Measurements from ENCODE around the gene NXPH3.
A peak's percentile ranks its signal among the peaks of the same experiment; 100 is the strongest.

The NXPH3 gene

GRCh38 chr17:49571764-49572163 is 3.9 kb upstream of the NXPH3 start:
- Histone ChIP-seq H3K27me3 (ENCODE audit: control insufficient read depth, insufficient read depth, low read length) (peaks cover 29% of the 10 kb centered on the region), H3K4me3 (ENCODE audit: low read depth, low read length) (no peak overlapping the region), H3K9ac (ENCODE audit: low read depth, low read length) (no peak overlapping the region), H3K27ac (ENCODE audit: low read depth, low read length) (no peak overlapping the region), H3K36me3 (ENCODE audit: control insufficient read depth, insufficient read depth, low read length) (no peaks in the 10 kb centered on the region), H3K9me3 (ENCODE audit: control insufficient read depth, insufficient read depth, low read length) (no peaks in the 10 kb centered on the region), H3K4me1 (ENCODE audit: control insufficient read depth, insufficient read depth, low read length) (peaks cover 18% of the 10 kb centered on the region)

GRCh38 chr17:49572226-49572625 is 3.4 kb upstream of the NXPH3 start:
- Histone ChIP-seq H3K27ac (ENCODE audit: low read depth, low read length) (no peak overlapping the region), H3K27me3 (ENCODE audit: control insufficient read depth, insufficient read depth, low read length) (peaks cover 33% of the 10 kb centered on the region), H3K9ac (ENCODE audit: low read depth, low read length) (no peak overlapping the region), H3K9me3 (ENCODE audit: control insufficient read depth, insufficient read depth, low read length) (no peaks in the 10 kb centered on the region), H3K4me3 (ENCODE audit: low read depth, low read length) (no peak overlapping the region), H3K36me3 (ENCODE audit: control insufficient read depth, insufficient read depth, low read length) (no peaks in the 10 kb centered on the region), H3K4me1 (ENCODE audit: control insufficient read depth, insufficient read depth, low read length) (peaks cover 22% of the 10 kb centered on the region)

- Histone ChIP-seq H3K36me3 (ENCODE audit: control insufficient read depth, insufficient read depth, low read length) (no peaks in the 10 kb centered on the region), H3K4me3 (ENCODE audit: low read depth, low read length) (no peak overlapping the region), H3K9me3 (ENCODE audit: control insufficient read depth, insufficient read depth, low read length) (no peaks in the 10 kb centered on the region), H3K27me3 (ENCODE audit: control insufficient read depth, insufficient read depth, low read length) (peaks cover 40% of the 10 kb centered on the region), H3K4me1 (ENCODE audit: control insufficient read depth, insufficient read depth, low read length) (peaks cover 24% of the 10 kb centered on the region), H3K27ac (ENCODE audit: low read depth, low read length) (no peak overlapping the region), H3K9ac (ENCODE audit: low read depth, low read length) (no peak overlapping the region)
These were observed 2.8 kb upstream of the NXPH3 start for GRCh38 chr17:49572806-49573420.

GRCh38 chr17:49573510-49574322 is 2.0 kb upstream of the NXPH3 start:
- Histone ChIP-seq H3K9me3 (ENCODE audit: control insufficient read depth, insufficient read depth, low read length) (no peaks in the 10 kb centered on the region), H3K27me3 (ENCODE audit: control insufficient read depth, insufficient read depth, low read length) (peaks cover 44% of the 10 kb centered on the region), H3K9ac (ENCODE audit: low read depth, low read length) (no peak overlapping the region), H3K27ac (ENCODE audit: low read depth, low read length) (no peak overlapping the region), H3K36me3 (ENCODE audit: control insufficient read depth, insufficient read depth, low read length) (no peaks in the 10 kb centered on the region), H3K4me3 (ENCODE audit: low read depth, low read length) (no peak overlapping the region), H3K4me1 (ENCODE audit: control insufficient read depth, insufficient read depth, low read length) (peaks cover 24% of the 10 kb centered on the region)

- Histone ChIP-seq H3K4me3 (ENCODE audit: low read depth, low read length) (no peak overlapping the region), H3K9ac (ENCODE audit: low read depth, low read length) (no peak overlapping the region), H3K9me3 (ENCODE audit: control insufficient read depth, insufficient read depth, low read length) (no peaks in the 10 kb centered on the region), H3K4me1 (ENCODE audit: control insufficient read depth, insufficient read depth, low read length) (peaks cover 24% of the 10 kb centered on the region), H3K36me3 (ENCODE audit: control insufficient read depth, insufficient read depth, low read length) (no peaks in the 10 kb centered on the region), H3K27me3 (ENCODE audit: control insufficient read depth, insufficient read depth, low read length) (peaks cover 44% of the 10 kb centered on the region), H3K27ac (ENCODE audit: low read depth, low read length) (no peak overlapping the region)
These were observed 1.3 kb upstream of the NXPH3 start for GRCh38 chr17:49574323-49574781.

- Histone ChIP-seq H3K36me3 (ENCODE audit: control insufficient read depth, insufficient read depth, low read length) (no peaks in the 10 kb centered on the region), H3K9ac (ENCODE audit: low read depth, low read length) (no peak overlapping the region), H3K4me1 (ENCODE audit: control insufficient read depth, insufficient read depth, low read length) (peaks cover 24% of the 10 kb centered on the region), H3K27ac (ENCODE audit: low read depth, low read length) (no peak overlapping the region), H3K27me3 (ENCODE audit: control insufficient read depth, insufficient read depth, low read length) (peaks cover 44% of the 10 kb centered on the region), H3K4me3 (ENCODE audit: low read depth, low read length) (peak overlapping the region; percentile 97), H3K9me3 (ENCODE audit: control insufficient read depth, insufficient read depth, low read length) (no peaks in the 10 kb centered on the region)
These were observed 559 bp upstream of the NXPH3 start for GRCh38 chr17:49574945-49575678.

- peak overlapping the region; percentile 97 for H3K4me3 ChIP-seq (ENCODE audit: low read depth, low read length)
- peaks cover 24% of the 10 kb centered on the region for H3K4me1 ChIP-seq (ENCODE audit: control insufficient read depth, insufficient read depth, low read length)
- peaks cover 34% of the 10 kb centered on the region for H3K27me3 ChIP-seq (ENCODE audit: control insufficient read depth, insufficient read depth, low read length)
- peak overlapping the region; percentile 61 for H3K27ac ChIP-seq (ENCODE audit: low read depth, low read length)
- no peaks in the 10 kb centered on the region for H3K9me3 ChIP-seq (ENCODE audit: control insufficient read depth, insufficient read depth, low read length)
- no peak overlapping the region for H3K9ac ChIP-seq (ENCODE audit: low read depth, low read length)
- no peaks in the 10 kb centered on the region for H3K36me3 ChIP-seq (ENCODE audit: control insufficient read depth, insufficient read depth, low read length)
These were observed 631 bp downstream of the NXPH3 start for GRCh38 chr17:49576088-49576916.

- Histone ChIP-seq H3K36me3 (ENCODE audit: control insufficient read depth, insufficient read depth, low read length) (no peaks in the 10 kb centered on the region), H3K9me3 (ENCODE audit: control insufficient read depth, insufficient read depth, low read length) (no peaks in the 10 kb centered on the region), H3K4me1 (ENCODE audit: control insufficient read depth, insufficient read depth, low read length) (peaks cover 24% of the 10 kb centered on the region), H3K27ac (ENCODE audit: low read depth, low read length) (peak overlapping the region; percentile 61), H3K4me3 (ENCODE audit: low read depth, low read length) (peak overlapping the region; percentile 97), H3K9ac (ENCODE audit: low read depth, low read length) (no peak overlapping the region), H3K27me3 (ENCODE audit: control insufficient read depth, insufficient read depth, low read length) (peaks cover 27% of the 10 kb centered on the region)
These were observed 1.4 kb downstream of the NXPH3 start for GRCh38 chr17:49576917-49577649.

GRCh38 chr17:49577650-49577934 is 1.9 kb downstream of the NXPH3 start:
- Histone ChIP-seq H3K4me3 (ENCODE audit: low read depth, low read length) (no peak overlapping the region), H3K27ac (ENCODE audit: low read depth, low read length) (no peak overlapping the region), H3K36me3 (ENCODE audit: control insufficient read depth, insufficient read depth, low read length) (no peaks in the 10 kb centered on the region), H3K9me3 (ENCODE audit: control insufficient read depth, insufficient read depth, low read length) (no peaks in the 10 kb centered on the region), H3K4me1 (ENCODE audit: control insufficient read depth, insufficient read depth, low read length) (peaks cover 24% of the 10 kb centered on the region), H3K9ac (ENCODE audit: low read depth, low read length) (no peak overlapping the region), H3K27me3 (ENCODE audit: control insufficient read depth, insufficient read depth, low read length) (peaks cover 25% of the 10 kb centered on the region)

- H3K27ac ChIP-seq (ENCODE audit: low read depth, low read length), result no peak overlapping the region
- peaks cover 25% of the 10 kb centered on the region for H3K27me3 ChIP-seq (ENCODE audit: control insufficient read depth, insufficient read depth, low read length)
- no peak overlapping the region for H3K4me3 ChIP-seq (ENCODE audit: low read depth, low read length)
- no peaks in the 10 kb centered on the region for H3K9me3 ChIP-seq (ENCODE audit: control insufficient read depth, insufficient read depth, low read length)
- peaks cover 24% of the 10 kb centered on the region for H3K4me1 ChIP-seq (ENCODE audit: control insufficient read depth, insufficient read depth, low read length)
- H3K36me3 ChIP-seq (ENCODE audit: control insufficient read depth, insufficient read depth, low read length), result no peaks in the 10 kb centered on the region
- H3K9ac ChIP-seq (ENCODE audit: low read depth, low read length), result no peak overlapping the region
These were observed 2.3 kb downstream of the NXPH3 start for GRCh38 chr17:49577963-49578362.
